Measurements from ENCODE around the gene FAM181B. TPM values are rescaled to one million over a fixed set of nuclear protein-coding genes. Genes with fewer than 3 reads are reported as not detected.

Gene FAM181B
- total and polyA plus RNA-seq, 8 donors: 0.46 to 0.67 (median 0.50) TPM

DNA sequence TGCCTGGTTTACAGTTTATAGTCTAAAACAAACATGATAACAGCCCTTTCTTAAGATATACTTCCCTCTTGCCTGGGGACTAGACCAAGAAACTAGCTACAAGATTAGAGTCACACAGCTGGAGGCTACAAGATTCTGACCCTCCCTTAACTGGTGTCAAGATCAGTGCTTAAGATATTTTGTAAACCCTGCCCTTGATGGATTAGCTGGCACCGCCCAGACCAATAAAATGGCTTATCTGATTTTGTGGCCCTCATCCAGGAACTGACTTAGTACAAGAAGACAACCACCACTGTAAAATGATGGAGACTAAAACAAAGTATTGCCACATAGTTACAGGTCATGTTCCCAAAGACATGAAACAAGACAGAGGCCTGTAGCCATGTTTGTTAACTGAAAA lies 53.4 kb downstream of the FAM181B start:
- DNase-seq (no peak), FAIRE-seq (no peak), ATAC-seq (no peak)
- Histone ChIP-seq H3K27ac (no peak overlapping the region), H3K36me3 (no peaks in the 10 kb centered on the region), H3K4me1 (no peaks in the 10 kb centered on the region), H3K9me3 (no peaks in the 10 kb centered on the region), H3K4me3 (no peak overlapping the region), H3K27me3 (no peaks in the 10 kb centered on the region)
- intact Hi-C loops (cut with DNase I): no loop called here
- 50 to 69% methylated on average over 1 of the region's 1 CpG for WGBS, 2 donors
- TF ChIP-seq, protein P1, sequence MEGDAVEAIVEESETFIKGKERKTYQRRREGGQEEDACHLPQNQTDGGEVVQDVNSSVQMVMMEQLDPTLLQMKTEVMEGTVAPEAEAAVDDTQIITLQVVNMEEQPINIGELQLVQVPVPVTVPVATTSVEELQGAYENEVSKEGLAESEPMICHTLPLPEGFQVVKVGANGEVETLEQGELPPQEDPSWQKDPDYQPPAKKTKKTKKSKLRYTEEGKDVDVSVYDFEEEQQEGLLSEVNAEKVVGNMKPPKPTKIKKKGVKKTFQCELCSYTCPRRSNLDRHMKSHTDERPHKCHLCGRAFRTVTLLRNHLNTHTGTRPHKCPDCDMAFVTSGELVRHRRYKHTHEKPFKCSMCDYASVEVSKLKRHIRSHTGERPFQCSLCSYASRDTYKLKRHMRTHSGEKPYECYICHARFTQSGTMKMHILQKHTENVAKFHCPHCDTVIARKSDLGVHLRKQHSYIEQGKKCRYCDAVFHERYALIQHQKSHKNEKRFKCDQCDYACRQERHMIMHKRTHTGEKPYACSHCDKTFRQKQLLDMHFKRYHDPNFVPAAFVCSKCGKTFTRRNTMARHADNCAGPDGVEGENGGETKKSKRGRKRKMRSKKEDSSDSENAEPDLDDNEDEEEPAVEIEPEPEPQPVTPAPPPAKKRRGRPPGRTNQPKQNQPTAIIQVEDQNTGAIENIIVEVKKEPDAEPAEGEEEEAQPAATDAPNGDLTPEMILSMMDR (IDR thresholded peaks at IDR 0.05): no peak

Other genes starting within 250 kb of the FAM181B start
- gene PRCP, start 166.6 kb upstream of the FAM181B start, total RNA-seq: 10 to 100 TPM; 15.3 to 37.8 (median 22.3) TPM
- 10 to 100 TPM in 1 of 2 donors, 1 to 10 TPM in 1; 7.9 to 24.7 TPM for gene PRCP, start 166.6 kb upstream of the FAM181B start, polyA plus RNA-seq
- under 1 TPM in 5 of 6 donors, not detected in 1; 0.16 to 0.89 (median 0.46) TPM for gene DDIAS, start 167.9 kb upstream of the FAM181B start, total RNA-seq
- gene DDIAS, start 167.9 kb upstream of the FAM181B start, polyA plus RNA-seq: under 1 TPM; 0.11 to 0.33 TPM

Measured in pancreas (tissue), 10 donors.